AG10803 (cell line): ENCODE data around the gene FARS2.

Experiments used
- DNase-seq: peaks from one replicate; pipeline ENCODE4 v3.0.0; 2010; ENCODE audit warnings: low read depth
- H3K4me3 ChIP-seq: 2 replicates; pipeline ENCODE4 v1.5.1; 2011; ENCODE audit warnings: mild to moderate bottlenecking, low read length, control low read depth
- TF ChIP-seq, protein P1 (sequence below): conservative IDR thresholded peaks from 2 replicates; pipeline ENCODE4 v1.5.1; 2011; ENCODE audit warnings: mild to moderate bottlenecking, low read length, control low read depth, inconsistent platforms

Gene FARS2

DNA sequence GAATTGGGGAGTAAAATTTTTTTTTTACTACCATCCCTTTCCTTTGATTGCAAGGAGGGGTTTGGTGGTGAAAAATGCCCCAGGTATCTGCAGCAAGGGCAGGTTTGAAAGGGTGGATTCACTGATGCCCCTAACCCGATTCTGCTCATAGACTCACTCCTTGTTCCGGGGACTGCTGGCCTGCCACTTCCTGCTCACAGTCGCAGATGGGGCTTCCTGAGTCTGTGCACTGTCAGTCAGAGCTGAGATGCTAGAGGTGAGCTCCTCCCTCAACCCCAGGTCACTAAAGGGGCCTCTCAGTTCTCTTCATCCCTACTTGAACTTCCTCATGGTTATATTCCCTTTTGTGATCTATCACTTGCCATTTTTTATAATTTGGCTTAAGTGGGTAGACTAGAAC, 357.9 kb downstream of the FARS2 start:
- DNase-seq, result no peak
- H3K4me3 ChIP-seq, result no peak overlapping the region
- TF ChIP-seq, protein P1, sequence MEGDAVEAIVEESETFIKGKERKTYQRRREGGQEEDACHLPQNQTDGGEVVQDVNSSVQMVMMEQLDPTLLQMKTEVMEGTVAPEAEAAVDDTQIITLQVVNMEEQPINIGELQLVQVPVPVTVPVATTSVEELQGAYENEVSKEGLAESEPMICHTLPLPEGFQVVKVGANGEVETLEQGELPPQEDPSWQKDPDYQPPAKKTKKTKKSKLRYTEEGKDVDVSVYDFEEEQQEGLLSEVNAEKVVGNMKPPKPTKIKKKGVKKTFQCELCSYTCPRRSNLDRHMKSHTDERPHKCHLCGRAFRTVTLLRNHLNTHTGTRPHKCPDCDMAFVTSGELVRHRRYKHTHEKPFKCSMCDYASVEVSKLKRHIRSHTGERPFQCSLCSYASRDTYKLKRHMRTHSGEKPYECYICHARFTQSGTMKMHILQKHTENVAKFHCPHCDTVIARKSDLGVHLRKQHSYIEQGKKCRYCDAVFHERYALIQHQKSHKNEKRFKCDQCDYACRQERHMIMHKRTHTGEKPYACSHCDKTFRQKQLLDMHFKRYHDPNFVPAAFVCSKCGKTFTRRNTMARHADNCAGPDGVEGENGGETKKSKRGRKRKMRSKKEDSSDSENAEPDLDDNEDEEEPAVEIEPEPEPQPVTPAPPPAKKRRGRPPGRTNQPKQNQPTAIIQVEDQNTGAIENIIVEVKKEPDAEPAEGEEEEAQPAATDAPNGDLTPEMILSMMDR, result no peak

DNA sequence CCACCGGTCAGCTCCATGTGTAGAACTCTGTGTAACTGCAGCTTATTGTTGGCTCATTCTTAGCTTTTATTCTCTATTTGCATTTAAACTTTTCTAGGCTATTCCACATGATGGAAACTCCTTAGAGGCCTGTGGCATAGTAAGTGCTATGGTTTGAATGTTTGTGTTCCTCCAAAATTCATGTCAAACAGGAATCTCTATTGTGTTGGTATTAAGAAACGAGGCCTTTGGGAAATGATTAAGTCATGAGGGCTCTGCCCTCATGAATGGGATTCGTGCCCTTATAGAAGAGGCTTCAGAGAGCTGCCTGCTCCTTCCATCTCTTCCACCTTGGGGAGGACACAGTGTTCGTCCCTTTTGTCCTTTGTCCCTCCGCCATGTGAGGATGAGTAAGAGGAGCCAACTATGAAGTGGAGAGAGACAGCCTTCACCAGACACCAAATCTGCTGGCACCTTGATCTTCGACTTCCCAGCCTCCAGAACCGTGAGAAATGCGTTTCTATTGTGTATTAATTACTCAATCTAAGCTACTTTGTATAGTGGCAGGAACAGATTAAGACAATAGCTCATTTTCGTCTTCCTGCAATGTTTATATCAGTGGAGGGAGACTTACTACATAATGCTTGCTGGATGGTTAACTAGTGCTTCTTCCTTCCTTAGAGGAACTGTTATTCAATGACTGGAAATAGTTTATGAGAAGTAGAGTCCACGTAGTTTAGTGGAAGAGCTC, 361.1 kb downstream of the FARS2 start:
- no peak overlapping the region for H3K4me3 ChIP-seq
- no peak for DNase-seq
- TF ChIP-seq, protein P1, result no peak

DNA sequence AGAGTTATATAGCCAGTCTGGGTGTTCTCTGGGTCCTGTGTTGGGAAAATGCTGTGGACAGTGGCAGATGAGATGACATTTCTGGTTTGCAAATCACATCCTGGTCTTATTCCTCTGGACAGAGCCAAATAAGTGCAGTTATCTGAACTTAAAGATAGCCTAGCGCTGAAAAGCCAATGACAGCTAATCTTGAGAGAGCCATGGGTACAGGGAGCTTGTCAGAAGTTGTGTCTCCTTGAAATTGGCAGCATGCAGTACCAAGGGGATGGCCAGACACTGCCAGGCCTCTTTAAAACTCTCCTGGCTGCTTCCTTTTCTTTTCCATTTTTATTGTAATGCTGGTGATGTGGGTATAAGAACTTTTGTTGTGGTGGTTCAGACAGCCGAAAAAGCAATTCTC, 362.5 kb downstream of the FARS2 start:
- no peak for DNase-seq
- TF ChIP-seq, protein P1, result no peak
- no peak overlapping the region for H3K4me3 ChIP-seq

DNA sequence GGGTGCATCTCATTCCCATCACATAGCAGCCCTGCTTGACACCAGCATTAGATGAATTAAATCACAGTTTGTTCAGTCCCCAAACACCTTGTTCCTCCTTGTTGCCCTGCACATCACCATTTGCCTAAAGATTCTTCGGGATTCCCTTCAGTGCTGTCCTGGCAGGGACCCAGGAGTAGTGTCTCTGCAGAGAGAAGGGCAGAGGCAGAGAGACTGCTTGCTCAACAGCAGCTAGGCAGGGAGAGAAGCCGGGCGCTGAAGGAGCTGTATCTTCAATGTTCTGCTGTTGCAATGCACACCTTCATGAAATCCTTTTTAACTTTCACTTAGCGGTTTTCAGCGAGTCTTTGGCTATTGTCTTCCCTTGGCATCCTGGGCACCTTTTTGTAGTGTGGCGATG, 362.9 kb downstream of the FARS2 start:
- no peak overlapping the region for H3K4me3 ChIP-seq
- TF ChIP-seq, protein P1, result no peak
- no peak for DNase-seq

DNA sequence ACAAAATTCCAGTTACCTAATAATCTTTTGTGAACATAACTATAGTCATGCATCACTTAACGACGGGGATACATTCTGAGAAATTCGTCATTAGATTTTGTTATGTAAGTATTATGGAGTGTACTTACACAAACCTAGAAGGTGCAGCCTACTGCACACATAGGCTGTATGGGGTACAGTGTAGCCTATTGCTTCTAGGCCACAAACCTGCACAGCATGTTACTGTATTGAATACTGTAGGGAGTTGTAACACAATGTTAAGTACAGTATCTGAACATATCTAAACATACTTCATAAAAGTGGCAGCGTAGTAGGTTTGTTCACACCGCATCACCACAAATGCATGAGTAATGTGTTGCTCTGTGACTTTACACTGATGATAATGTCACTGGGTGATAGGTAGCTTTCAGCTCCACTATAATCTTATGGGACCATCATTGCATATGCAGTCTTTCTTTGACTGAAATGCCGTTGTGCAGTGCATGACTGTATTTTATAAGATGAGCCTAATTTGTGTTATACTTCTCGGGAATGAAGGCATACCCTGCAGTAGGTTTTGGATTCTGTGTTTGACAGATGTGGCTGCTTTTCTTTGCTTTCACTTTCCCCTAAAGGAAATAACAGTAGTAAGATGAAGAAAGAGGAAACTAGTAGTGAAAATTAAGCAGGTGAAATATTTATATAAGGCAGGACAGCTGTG, 365.6 kb downstream of the FARS2 start:
- H3K4me3 ChIP-seq, result no peak overlapping the region
- TF ChIP-seq, protein P1, result no peak
- DNase-seq, result no peak

DNA sequence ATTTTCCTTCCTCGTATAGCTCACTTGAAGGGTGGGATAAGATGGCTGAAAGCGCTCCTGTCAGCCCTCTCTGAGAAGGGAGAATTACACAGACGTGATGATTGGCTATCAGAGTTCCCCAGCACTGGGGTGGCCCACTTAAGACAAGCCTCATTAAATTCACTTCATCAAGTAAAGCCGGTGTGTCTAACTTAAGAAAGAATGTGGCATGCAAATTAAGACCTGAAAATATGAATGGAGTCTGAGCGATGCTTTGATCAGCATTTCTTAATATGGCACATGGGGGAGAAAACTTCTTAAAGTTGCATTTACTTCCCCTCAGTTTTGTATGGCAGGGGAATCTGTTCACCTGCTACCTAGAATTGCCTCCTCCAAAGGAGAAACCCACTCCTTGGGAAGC, 369.3 kb downstream of the FARS2 start:
- TF ChIP-seq, protein P1, result no peak
- no peak for DNase-seq
- H3K4me3 ChIP-seq, result no peak overlapping the region

DNA sequence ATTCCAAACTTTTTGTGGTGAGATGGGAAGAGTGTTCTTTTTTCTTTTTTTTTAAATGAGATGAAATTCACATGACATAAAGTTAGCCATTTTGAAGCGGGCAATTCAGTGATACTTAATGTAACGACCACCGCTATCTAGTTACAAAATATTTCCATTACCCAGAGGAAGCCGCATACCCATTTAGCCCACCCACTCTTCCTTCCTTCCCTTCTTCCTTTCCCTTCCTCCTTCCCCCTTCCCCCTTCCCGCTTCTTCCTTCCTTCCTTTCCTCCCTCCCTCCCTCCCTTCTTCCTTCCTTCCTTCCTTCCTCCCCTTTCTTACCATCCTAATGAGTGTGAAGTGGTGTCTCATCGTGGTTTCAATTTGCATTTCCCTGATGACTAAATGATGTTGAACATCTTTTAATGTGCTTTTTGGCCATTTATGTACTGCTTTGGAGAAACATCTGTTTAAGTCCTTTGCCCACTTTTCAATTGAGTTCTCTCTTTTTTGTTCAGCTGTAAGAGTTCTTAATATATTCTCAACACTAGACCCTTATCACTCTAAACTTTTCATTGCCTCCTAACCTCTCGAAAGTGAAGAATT, 371.1 kb downstream of the FARS2 start:
- no peak overlapping the region for H3K4me3 ChIP-seq
- TF ChIP-seq, protein P1, result no peak
- DNase-seq, result no peak
